ENCODE results near the gene WBP1.
"Not testable (repeated sequence)": the region's sequence is repeated elsewhere in the genome, so short reads cannot be mapped to it uniquely, and the experiment has no call there.

Gene WBP1

DNA sequence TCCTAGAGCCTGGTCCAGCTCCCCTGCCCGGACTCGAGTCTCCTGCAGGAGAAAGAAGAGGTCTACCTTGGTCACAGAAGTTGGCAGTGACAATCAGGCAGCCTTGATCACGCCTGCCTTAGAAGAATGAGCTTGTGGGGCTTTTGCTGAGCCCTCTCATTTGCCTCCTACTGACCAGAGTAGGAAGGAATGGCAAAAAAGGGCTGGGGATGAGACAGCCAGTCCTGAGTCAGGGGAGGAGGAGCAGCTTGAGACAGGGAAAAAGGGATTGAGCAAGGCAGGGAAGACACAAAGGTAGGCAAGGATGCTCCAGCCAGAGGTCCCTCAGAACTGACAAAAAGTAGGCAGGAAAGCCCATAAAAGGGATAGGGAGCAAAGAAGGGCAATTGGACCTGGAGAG lies 30.7 kb upstream of the WBP1 start:
- no peak for DNase-seq (ENCODE audit: low read depth, low spot score)

DNA sequence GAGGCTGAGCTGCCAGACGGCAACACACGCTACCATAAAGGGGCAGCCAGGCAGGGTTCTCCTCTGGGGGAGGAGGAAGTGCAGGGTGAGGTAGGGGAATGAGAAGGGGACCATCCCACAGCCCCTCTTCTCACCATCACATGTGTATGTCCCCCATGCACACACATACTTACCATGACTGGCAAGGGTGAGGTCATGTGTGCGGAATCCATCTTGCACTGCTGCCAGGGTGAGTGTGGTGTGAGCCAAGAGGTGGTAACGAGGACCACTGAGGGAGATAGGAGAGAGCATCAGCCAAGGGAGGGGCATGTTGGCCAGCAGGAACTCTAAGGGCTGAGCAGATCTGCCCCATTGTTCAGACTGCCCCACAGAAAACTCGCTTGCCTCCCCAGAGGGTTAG lies 29.6 kb upstream of the WBP1 start:
- no peak for DNase-seq (ENCODE audit: low read depth, low spot score)

DNA sequence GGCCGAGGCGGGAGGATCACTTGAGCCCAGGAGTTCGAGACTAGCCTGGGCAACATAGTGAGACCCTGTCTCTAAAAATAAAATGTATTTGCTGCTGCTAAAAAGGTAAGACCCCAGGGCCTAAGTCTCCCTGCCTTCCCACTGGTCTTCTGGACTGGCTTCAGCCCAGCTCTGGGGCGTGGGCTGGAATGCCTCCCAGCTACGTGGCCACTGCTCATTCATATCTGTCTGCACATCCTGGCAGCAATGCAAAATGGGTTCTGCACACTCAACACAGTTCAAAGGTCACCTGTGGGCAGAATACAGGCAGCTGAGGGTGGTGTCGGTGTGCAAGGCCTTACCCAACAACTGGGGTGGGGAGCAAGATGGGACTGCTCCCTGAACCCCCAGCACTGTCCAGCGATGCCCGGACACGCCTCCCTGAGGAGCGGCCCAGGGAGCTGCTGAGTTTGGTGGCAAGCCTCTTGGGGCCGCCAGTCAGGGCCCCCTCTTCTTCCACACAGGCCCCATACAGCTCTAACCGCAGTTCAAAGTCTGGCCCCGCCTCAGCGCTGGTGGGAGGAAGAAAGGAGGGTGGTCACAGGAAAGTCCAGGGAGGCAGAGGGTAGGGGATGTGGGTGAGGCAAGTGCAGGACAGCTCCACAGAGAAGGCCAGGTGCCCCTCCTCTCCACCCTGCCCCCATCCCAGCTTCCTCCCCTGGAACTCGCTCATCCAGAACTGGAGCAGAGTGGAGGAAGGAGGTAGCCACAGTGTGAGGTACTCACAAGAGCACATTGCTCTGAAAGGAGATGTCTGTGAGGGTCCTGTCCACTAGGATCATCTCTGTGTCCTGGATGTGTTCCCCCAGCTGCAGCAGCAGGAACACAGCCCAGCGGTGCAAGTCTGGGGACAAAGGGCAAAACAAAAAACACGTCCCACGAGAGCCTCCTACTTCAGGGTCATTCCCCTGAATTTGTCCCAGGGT lies 28.5 kb upstream of the WBP1 start:
- DNase-seq (ENCODE audit: low read depth, low spot score): no peak

DNA sequence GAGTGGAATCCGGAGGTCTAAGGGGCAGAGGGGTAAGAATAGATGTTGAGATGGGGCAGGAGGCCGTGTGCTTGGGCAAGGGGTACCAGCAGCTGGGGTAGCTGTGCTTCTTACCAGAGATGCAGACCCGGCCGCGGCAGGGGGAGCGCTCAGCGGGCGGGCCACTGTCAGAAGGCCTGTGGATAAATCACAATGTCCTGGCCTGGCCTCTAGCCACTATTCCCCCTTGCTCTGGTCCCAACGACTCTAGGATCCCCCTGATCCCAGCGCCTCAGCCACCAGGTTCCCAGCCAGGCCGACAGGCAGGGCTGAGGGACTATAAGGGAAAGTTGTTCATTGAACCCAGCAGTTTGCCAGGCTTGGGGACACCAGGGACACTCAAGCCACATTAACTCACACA lies 27.7 kb upstream of the WBP1 start:
- DNase-seq (ENCODE audit: low read depth, low spot score): no peak

DNA sequence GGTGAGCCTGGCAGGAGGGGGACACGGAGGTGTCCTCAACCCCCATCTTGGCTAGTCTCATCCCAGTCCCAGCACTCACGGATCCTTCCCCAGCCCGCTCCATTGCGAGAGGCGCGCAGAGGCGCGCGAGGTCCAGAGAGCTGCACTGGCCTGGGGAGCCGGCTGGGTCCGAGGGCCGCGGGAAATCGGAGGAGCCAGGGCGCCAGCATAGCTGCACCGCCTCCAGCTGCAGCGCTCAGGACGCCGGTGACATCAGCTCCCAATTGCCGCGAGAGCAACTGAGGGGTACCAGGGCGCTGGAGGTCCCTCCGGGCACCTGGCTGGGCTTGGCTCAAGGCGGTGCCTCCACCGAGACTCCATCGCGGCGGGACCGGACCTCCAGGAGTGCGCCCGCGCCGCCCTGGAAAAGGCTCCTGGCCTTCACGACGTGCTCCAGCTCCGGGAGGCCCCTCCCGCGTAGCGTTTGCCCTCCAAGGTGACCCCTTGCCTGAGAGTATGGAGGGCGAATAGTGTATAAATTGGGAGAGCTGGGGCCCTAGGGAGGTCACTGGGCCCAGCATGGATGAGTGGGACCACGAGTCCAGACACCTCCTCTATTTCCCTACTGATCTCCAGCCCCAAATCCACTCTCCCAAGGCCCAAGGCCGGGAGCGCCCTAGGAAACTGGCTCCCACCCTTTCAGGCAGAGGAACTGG lies 22.0 kb upstream of the WBP1 start:
- DNase-seq (ENCODE audit: low read depth, low spot score): no peak

DNA sequence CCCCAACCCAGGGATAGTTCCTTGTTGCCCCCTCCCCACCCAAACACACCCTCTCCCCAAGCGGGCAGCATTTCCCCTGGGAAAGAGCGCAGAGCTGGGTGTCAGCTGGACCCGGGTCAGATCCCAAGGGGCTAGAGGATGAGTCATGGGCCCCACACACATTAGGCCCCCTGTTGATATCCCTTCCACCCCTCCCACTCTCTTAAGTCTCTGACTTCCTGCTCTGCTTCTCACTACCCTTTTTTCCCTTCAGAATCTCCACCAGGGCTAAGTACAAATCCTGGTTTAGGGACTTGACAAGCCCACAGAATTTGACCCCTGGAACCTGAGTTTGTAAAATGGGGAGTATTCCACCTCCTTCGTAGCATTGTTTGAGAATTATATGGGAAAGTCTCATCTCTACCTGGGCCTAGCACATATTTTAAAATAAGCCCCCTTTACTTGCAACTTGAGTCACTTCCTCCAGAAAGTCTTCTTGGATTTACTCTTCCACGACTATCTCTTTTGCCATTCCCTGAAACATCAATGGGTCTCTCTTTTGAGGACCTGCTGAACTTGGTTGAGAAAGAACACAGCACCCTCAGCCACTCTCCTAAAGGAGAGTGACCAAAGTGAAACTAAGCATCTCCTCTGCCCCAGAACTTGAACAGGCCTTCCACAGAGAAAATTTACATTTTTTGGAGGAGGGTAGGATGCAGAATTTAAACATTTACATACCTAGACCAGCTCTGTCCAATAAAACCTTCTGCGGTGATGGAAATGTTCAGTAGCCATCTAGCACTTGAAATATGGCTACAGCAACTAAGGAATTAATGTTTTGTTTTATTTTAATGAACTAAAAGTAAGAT lies 21.2 kb upstream of the WBP1 start:
- DNase-seq (ENCODE audit: low read depth, low spot score): no peak

DNA sequence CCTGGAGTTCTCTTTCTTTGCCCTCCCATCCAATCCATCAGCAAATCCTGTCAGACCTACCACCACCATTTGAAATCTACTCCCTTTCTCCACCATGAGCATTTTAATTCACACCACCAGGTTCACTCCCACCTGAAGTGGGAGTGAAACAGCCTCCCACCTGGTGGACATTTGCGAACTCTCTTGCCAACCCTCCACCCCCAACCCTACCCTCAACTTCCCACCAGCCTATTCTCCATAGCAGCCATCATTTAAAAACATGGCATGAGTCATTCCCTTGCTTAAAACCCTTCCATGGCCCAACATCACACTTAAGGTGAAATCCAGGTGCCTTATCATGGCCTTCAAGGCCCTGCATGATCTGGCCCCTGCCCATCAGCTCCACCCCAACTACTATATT lies 20.0 kb upstream of the WBP1 start:
- no peak for DNase-seq (ENCODE audit: low read depth, low spot score)

DNA sequence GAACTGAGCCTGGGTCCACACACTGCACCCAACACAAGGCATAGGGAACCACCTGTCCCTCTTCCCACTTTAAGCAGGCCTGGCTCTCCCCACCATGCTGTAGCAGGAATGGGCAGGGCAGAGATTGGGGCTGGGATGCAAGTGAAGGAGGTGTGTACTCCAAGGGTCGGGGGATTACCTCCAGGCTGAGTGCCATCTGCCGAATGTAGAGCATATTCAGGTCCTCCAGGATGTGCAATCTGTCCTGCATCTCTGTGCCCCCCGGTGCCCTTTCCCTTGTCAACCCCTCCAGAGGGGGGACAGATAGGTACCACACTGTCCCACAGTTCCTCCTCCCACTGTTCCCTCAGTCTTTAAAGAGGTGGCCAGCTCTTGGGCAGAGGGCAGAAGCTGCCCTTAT lies 18.9 kb upstream of the WBP1 start:
- DNase-seq (ENCODE audit: low read depth, low spot score): no peak

DNA sequence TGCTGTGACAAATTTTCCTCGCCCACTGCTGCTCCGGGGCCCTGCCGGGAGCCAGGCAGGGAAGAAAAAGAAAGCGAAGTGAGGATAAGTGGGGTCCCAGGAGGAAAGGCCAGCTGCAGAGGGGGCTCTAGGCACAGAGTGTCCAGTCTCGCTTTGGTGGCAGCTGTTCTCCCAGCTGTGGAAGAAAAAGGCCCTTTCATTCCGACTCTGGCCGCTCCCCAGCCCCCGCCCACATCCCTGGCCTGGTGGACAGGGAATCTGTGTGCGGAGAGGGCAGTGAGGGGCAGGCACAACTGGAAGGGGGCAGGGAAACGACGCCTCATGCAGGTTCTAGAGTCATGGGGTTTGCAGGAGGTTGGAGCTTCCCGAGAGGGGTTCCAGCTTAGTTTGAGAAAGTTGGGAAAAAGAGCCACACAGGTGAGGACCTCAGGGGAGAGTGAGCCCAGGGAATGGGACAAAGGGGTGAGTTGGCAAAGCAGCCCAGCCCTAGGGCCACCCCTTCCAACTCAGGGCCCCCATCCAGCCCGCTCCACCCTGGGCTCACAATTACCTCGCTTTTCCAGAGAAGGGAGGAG lies 18.3 kb upstream of the WBP1 start:
- no peak for DNase-seq (ENCODE audit: low read depth, low spot score)

DNA sequence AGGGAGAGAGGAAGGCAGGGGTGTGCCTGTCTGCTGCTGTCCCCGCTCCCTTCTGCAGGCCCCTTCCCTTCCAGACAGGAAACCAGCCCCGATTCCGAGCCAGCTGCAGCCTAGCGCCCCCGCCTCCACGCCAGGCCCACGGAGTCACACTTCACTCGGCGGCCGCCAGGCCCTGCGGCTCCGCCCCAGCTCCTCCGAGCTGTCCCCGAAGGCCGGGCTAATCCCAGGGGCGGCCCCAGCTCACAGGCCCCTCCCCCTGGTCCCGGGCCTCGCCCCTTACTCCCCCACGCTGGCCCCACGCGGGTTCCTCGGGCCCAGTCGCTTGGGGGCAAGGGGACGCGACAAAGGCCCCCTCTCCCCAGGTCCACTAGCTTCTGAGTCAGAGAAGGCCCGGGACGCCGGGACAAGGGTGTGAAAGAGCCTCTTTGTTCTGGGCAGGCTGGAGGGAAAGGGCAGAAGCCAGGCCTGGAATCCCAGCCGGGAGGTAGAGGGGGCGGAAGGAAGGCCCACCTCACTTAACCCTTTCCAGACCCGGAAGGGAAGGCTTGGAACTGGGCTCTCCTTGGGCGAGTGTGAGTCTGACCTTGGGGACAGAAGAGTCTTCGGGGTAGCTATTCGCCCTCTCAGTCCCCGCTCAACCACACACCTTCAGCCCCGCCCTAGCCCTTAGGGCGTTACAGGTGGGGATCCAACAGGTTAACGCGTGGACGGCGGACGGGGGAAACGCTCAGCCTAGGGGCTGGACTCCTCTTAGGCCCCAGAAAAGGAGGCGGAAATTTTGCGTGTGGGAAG lies 17.7 kb upstream of the WBP1 start:
- no peak for DNase-seq (ENCODE audit: low read depth, low spot score)

DNA sequence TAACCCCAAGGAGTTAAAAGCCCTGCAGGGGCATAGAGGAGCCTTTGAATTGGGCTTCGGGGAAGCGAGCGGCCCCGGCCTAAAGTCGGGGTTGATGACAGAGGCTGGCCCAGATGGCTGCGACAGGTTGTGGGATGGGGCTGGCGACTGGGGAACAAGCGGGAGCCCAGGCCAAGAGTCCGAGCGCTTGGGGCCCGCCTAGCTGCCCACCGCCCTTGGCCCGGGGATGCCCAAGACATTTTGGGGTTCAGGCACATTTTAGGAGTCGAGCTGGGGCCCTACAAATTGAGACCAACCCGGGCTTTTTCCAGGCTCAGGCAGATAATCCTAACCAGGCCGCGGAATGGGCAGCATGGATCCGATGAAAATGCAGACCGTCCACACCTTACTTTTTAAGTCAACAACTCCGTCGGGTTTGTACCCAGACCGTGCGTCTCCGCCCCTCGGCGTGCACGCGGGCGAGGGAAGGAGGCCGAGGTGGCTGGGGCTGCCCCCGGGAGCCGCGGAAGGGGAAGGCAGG lies 17.0 kb upstream of the WBP1 start:
- no peak for DNase-seq (ENCODE audit: low read depth, low spot score)

DNA sequence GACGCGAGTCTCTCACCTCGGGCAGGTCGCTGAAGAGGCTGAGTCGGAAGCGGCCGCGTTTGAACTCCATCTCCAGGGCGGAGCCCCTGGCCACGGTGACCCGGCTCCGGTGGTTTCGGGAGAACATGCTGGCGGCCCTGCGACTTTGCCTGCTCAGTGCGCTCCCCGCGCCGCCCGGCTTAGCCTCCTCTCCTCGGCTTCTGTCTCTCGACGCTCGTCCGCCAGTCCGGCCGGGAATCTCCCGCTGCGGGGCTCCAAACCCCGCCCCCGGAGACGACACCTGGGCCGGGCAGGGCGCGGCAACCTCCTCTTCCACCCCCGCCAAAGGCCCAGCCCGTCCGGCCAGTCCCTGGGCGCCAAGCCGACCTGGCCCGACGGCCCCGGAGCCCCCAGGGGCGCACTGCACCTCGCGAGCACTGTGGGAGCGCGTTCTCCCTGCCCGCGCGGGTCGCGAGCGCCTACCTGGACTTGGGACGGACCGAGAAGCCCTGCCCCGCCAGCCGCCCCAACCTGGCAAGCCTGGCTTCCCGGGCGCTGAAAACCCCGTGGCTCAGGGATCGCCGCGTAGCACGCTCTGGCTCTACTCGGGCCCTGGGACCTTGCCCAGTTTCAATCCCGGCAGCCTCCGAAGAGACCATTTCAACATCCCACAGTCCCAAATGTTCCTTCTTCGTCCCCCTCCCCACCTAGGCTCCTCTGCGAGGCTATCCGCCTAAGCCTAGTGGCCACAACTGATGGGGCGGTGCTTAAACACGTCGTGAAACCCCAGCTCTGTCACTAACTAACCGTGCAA lies 16.4 kb upstream of the WBP1 start, which contains the start of gene RTKN:
RTKN (minus strand) TSS at position 248 of the 793 bp plus-strand sequence; CDS start at position 127, 121 bp downstream.
- DNase-seq (ENCODE audit: low read depth, low spot score): no peak

DNA sequence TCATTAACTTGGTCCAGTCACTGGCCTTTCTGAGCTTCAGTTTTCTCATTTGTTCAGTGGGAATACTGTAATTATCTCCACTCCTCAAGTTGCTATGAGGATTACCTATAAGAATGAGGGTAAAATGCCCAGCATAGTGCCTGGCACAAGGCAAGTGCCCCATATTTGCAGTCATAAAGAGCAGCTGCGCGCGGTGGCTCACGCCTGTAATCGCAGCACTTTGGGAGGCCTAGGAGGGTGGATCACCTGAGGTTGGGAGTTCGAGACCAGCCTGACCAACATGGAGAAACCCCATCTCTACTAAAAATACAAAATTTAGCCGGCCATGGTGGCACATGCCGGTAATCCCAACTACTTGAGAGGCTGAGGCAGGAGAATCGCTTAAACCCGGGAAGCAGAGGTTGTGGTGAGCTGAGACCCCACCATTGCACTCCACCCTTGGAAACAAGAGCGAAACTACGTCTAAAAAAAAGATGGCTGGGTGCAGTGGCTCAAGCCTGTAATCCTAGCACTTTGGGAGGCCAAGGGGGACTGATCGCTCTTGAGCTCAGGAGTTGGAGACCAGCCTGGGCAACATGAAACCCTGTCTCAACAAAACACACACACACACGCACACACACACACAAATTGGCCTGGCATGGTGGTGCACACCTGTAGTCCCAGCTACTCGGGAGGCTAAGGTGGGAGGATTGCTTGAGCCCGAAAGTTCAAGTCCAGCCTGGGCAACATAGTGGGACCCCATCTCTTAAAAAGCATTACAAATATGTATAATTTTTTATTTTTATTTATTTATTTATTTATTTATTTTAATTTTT lies 15.5 kb upstream of the WBP1 start:
- not testable (repeated sequence) for DNase-seq (ENCODE audit: low read depth, low spot score)

DNA sequence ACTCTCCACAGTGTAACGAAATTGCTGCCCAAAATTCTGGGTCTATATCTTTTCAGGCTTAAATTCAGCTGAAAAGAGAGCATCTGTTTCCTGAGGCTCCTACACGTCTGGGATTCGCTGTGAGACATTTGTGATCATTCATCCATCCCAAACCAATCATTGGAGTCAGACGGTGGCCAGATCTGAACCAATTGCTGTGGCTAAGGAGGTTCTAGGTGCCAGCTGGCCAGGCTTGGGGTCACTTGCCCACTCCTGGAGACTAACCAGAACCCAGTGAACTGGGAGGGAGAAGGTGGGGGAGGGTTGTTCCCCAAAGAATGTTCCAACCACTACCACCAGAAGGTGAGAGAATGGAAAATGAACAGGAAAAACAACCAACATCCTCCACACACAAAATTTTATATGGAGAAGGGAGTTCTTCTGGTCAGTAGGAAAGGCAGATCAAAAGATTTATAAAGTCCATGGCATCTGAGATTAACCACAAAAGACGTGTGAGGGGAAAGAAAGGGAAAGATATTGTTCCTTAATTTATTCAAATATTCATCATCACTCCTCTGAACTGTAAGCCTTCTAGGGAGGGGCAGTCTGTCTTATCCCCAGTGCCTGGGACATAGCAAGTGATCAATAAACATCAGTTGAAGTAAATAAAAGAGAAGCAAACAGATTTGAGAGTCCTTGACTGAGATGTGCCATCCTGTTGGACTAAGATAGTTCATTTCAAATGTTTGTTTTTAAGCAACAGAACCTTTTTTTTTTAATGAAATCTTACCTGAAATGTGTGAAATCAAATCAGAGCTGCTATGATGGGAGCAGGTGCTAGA lies 13.5 kb upstream of the WBP1 start:
- no peak for DNase-seq (ENCODE audit: low read depth, low spot score)

DNA sequence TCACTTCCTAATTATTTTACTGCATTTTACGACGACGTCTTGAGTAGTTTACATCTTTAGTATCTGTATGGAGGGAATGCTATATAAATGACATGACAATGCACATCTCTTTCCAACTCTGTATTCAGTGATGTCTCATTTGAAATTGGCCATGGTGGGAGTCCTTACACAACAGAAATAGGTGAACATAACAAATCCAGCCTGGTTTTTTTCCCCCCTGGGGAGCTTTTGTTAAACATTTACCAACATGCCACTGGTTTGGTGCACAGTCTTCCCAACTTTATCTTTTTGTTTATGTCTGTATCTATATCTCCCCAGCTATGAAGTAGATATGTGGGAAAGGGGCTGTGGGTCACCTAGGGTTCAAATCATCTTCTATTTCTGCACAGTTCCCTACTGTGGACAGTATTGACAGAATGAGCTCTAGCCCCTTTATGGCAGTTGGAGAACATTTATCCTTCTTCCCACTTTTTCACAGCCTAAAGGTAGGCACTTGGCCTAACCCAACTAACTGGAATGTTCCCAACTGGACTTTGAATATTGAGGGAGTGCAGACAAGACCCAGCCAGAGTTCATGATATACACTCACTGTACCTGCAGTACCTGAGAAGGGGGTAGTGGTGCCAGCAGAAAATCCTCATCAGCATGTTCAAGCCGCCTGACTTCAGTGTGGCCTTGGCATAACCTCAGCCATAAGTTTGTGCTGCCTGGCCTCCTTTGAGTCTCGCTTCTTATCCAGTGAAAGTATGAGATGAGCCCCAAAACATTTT lies 10.8 kb upstream of the WBP1 start:
- no peak for DNase-seq (ENCODE audit: low read depth, low spot score)

DNA sequence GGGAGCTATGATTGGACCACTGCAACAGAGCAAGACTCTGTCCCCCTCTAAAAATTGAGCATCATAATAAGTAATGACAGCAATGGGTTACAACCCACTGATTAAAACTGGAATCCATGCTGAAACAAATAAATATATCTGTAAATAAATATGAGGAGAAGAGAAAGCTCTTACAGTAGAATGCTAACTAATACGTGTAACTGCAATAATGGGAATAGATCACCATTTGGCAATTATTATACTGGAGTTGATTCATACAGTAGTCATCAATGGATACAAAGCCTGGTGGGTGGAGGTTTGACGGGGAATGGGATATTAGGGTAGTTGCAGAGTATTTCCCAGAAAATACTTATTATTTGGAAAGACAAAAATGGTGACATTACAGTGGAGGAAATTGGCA lies 9.5 kb upstream of the WBP1 start:
- DNase-seq (ENCODE audit: low read depth, low spot score): no peak

DNA sequence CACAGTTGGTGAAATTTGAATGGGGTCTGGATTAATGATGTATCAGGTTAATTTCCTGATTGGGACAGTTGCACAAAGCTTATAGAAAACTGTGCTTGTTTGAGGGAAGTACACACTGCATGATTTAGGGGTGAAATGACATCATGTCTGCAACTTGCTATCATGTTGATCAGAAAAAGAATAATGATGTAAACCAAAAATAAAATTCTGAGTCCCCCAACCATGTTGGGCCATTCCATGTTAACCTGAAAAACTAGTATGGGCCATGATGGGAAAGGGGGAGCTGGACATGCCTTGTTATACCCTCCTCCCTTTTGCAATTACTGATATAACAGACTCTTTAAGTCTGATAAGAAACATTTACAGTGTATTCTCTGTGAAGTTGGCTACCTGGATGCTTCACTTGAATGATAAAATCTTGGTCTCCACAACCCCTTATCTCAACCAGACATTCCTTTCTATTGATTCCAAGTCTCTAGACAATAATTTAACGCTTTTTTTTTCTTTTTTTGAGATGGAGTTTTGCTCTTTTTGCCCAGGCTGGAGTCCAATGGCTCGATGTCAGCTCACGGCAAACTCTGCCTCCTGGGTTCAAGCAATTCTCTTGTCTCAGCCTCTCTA lies 7.6 kb upstream of the WBP1 start:
- DNase-seq (ENCODE audit: low read depth, low spot score): no peak
